Right lobe of liver (tissue), 6 donors: Measurements from ENCODE around the gene ZEB1. TPM values are rescaled to one million over a fixed set of nuclear protein-coding genes. Genes with fewer than 3 reads are reported as not detected.

Experiments
- ATAC-seq, 4 donors: fragments of 200-7000 bp; cut with Tn5 transposase; one replicate each; pipeline ENCODE4 v1.9.1; 2020; ENCODE audit warnings: mild to moderate bottlenecking in 4 of 4, moderate library complexity in 4 of 4
- DNase-seq, 3 donors: peaks; one replicate each; pipeline ENCODE4 v3.0.0-alpha.2; 2020
- H3K27ac ChIP-seq, 3 donors: fragments of 200-600 bp; one replicate each; pipeline ENCODE4 v1.8.0; 2022
- H3K27me3 ChIP-seq, 2 donors: fragments of 200-600 bp; one replicate each; pipeline ENCODE4 v1.8.0; 2022
- H3K36me3 ChIP-seq, 4 donors: fragments of 200-600 bp; sonication (generic) in 1 of 4; one replicate each; pipeline versions ENCODE4 v1.5.1 to v1.8.0; 2017 to 2022; ENCODE audit warnings: control low read depth in 1 of 4
- H3K4me1 ChIP-seq, 4 donors: fragments of 200-600 bp; sonication (generic) in 1 of 4; one replicate each; pipeline versions ENCODE4 v1.5.1 to v1.8.0; 2017 to 2022; ENCODE audit warnings: control low read depth in 1 of 4
- H3K4me3 ChIP-seq, 3 donors: fragments of 200-600 bp; one replicate each; pipeline ENCODE4 v1.8.0; 2022
- H3K9me3 ChIP-seq, 4 donors: fragments of 200-600 bp; sonication (generic) in 1 of 4; one replicate each; pipeline versions ENCODE4 v1.5.1 to v1.8.0; 2017 to 2022; ENCODE audit warnings: control low read depth in 1 of 4
- POLR2A ChIP-seq: fragments of 450-650 bp; IDR thresholded peaks from one replicate; pipeline ENCODE4 v1.6.1; 2017; ENCODE audit warnings: antibody characterized with exemption, mild to moderate bottlenecking
- WGBS: methylation state at CpG from one replicate; pipeline ENCODE4 v1.1.6; 2018; ENCODE audit warnings: low coverage, low lambda C conversion rate; ENCODE audit not compliant: insufficient coverage; ENCODE audit errors: missing lambda C conversion rate; 5-methylcytosine and 5-hydroxymethylcytosine counted together
- intact Hi-C, 2 donors: fragments of 100-400 bp; cut with DNase I; formaldehyde crosslinking; loops; one replicate each; pipeline versions ENCODE4 v1.11.2 to v1.14.1; 2022
- long read RNA-seq: library from polyadenylated mRNA; unstranded; transcript quantifications from one replicate; pipeline ENCODE4 v2.0.0, GENCODE V29; 2019
- total RNA-seq, 6 experiments: library from RNA; depleted of rRNA in 2 of 6; stranded (reverse); fragments of >200 nt in 2 of 6; fragmentation: NEBNext Ultra II Directional in 3 of 6; extraction: Animal tissue kit (Norgen Biotek cat#: 25700) in 3 of 6; gene quantifications; one replicate each; pipeline versions ENCODE4 v1.1.0 to v1.2.4, GENCODE V29; 2016 to 2023
- TF ChIP-seq, protein P1 (sequence below), 4 donors: fragments of 200-600 bp in 3 of 4; fragments of 450-650 bp in 1 of 4; IDR thresholded peaks; one replicate each; pipeline versions ENCODE4 v1.5.1 to v1.8.0; 2016 to 2022; ENCODE audit warnings: antibody characterized with exemption in 4 of 4, mild to moderate bottlenecking in 2 of 4
- donor health status: DM: no; HTN: yes; CAD: no.
- donor health status: DM: no; HTN: no; CAD: no.
- donor health status: DM: no; HTN: no; CAD: no.
- donor health status: DM: no; HTN: yes; CAD: no.
- donor health status: DM: no; HTN: yes; CAD: no.

Gene ZEB1
- total RNA-seq: 10 to 100 TPM in 5 of 6 experiments, 1 to 10 TPM in 1; 10.0 to 17.6 (median 13.6) TPM
- long read RNA-seq, partial matches to known transcripts: 1 of 1 reads
- long read RNA-seq, other reads (novel, unspliced or antisense): 0 of 1 reads

DNA sequence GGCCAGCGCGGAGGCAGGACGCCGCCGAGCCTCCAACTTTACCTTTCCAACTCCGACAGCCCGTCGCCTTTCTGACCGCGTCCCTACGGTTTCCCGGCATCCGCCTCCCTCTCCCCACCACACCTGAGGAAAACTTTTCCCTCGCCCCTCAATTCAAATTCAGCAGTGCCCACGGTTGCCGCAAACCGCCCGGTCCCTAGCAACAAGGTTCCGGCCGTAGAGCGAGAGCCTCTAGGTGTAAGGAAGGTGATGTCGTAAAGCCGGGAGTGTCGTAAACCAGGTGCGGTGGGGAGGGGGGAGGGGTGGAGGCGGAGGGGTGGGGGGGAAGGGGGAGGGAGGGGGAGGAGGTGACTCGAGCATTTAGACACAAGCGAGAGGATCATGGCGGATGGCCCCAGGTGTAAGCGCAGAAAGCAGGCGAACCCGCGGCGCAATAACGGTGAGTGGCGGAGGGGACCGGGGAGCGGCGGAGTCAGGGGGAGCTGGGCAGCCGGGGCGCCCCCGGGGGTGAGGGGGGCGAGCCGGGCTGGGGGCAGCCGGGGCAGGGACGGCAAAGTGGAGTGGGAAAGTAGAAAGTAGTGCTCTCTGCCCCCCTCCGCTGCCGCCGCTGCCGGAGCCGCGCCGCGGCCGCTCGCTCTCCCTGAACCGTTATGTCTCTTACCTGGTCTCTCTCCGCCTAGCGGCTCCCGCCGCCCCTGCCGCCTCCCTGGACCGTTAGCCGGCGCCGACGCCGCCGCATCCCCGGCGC is at the start of gene ZEB1:
TSS of gene ZEB1 (plus strand) at position 363 of the 748 bp plus-strand sequence. CDS start at position 382, 19 bp downstream.
- peak; percentile 65 to 78 (median 76) for ATAC-seq
- intact Hi-C loops: no loop called here

DNA sequence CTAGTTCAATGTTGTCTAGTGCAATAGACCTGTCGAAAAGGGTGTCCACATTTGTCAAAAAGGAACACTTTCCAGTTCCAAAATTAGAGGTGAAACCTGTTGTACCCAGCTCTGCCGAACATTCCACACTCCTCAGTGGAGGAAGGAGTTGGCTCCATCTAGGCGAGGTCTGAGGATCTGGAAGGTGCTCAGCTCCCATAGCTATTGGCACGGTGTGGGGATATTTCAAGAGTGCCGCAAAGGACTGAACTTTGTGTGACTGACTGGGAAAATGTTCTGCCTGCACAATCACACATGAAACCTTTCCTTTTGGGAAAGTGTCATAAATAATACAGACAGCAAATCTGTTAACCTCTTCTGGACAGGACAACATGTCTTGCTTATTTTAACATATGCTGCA is 48.1 kb upstream of the ZEB1 start:
- WGBS: 74% methylated on average over 3 of the region's 5 CpGs

More for the DNA sequence above, at the start of gene ZEB1:
- Histone ChIP-seq H3K9me3 (no peaks in the 10 kb centered on the region), H3K27me3 (no peaks in the 10 kb centered on the region), H3K27ac (peak within 1 kb of the TSS; percentile 93 to 97 (median 96)), H3K4me1 (peaks cover 0 to 28% (median 2%) of the 10 kb centered on the region in 4 donors), H3K36me3 (no peaks in the 10 kb centered on the region), H3K4me3 (peak within 1 kb of the TSS; percentile 87 to 96 (median 88))
- TF ChIP-seq, protein P1, sequence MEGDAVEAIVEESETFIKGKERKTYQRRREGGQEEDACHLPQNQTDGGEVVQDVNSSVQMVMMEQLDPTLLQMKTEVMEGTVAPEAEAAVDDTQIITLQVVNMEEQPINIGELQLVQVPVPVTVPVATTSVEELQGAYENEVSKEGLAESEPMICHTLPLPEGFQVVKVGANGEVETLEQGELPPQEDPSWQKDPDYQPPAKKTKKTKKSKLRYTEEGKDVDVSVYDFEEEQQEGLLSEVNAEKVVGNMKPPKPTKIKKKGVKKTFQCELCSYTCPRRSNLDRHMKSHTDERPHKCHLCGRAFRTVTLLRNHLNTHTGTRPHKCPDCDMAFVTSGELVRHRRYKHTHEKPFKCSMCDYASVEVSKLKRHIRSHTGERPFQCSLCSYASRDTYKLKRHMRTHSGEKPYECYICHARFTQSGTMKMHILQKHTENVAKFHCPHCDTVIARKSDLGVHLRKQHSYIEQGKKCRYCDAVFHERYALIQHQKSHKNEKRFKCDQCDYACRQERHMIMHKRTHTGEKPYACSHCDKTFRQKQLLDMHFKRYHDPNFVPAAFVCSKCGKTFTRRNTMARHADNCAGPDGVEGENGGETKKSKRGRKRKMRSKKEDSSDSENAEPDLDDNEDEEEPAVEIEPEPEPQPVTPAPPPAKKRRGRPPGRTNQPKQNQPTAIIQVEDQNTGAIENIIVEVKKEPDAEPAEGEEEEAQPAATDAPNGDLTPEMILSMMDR (IDR thresholded peaks at IDR 0.05): peak; percentile 34 to 45 (median 43)
- TF ChIP-seq POLR2A: peak; percentile 52
- WGBS: under 1% methylated on average over 36 of the region's 71 CpGs
- DNase-seq: peak; percentile 88 to 92 (median 90)

DNA sequence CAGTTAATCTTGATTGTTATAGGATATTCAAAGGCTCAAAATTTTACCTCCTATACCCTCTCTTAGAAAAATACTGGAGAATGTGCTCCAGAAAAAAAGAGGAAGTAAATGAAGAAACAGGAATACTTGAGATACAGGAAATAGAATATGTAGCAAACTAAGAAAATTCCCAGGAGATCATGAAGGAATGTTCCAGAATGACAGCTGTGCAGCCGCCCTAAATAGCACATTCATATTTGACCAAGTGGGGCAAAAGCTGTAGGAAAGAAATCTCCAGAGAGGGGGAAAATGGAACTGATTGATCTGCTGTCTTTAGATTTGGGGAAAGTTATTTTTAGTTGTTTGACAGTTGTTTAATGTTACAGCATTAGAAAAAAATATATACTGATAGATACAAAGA is 46.2 kb upstream of the ZEB1 start:
- no peak for ATAC-seq
- H3K4me1 ChIP-seq: no peaks in the 10 kb centered on the region
- 67% methylated on average over 1 of the region's 1 CpG for WGBS
- no peaks in the 10 kb centered on the region for H3K27me3 ChIP-seq
- H3K4me3 ChIP-seq: no peak overlapping the region
- DNase-seq: no peak
- TF ChIP-seq POLR2A: no peak
- TF ChIP-seq, protein P1 (IDR thresholded peaks at IDR 0.05): no peak
- H3K36me3 ChIP-seq: no peaks in the 10 kb centered on the region
- no peak overlapping the region for H3K27ac ChIP-seq
- intact Hi-C loops: no loop called here
- no peaks in the 10 kb centered on the region for H3K9me3 ChIP-seq

More for the DNA sequence above, 48.1 kb upstream of the ZEB1 start:
- intact Hi-C loops: no loop called here
- no peak for DNase-seq
- Histone ChIP-seq H3K4me3 (no peak overlapping the region), H3K36me3 (no peaks in the 10 kb centered on the region), H3K4me1 (no peaks in the 10 kb centered on the region), H3K9me3 (no peaks in the 10 kb centered on the region), H3K27ac (no peak overlapping the region), H3K27me3 (no peaks in the 10 kb centered on the region)
- ATAC-seq: no peak
- no peak for TF ChIP-seq POLR2A
- TF ChIP-seq, protein P1 (IDR thresholded peaks at IDR 0.05): no peak

DNA sequence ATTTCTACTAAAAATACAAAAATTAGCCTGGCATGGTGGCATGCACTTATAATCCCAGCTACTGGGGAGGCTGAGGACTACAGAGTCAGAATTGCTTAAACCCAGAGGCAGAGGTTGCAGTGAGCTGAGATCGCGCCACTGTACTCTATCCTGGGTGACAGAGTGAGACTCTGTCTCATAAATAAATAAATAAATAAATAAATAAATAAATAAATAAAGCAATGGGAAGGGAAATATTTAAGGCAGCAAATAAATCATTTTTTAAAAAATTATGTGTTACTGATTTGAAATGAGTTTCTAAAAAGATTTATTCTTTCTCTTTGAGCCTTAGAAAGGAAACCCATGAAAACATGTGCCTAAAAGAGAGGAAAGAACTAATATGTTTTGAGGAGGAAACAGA is 45.2 kb upstream of the ZEB1 start:
- DNase-seq (no peak), ATAC-seq (no peak)
- Histone ChIP-seq H3K36me3 (no peaks in the 10 kb centered on the region), H3K4me1 (no peaks in the 10 kb centered on the region), H3K9me3 (no peaks in the 10 kb centered on the region), H3K27ac (no peak overlapping the region), H3K4me3 (no peak overlapping the region), H3K27me3 (no peaks in the 10 kb centered on the region)
- intact Hi-C loops: no loop called here
- no peak for TF ChIP-seq POLR2A
- TF ChIP-seq, protein P1 (IDR thresholded peaks at IDR 0.05): no peak
- 100% methylated on average over 2 of the region's 2 CpGs for WGBS
